ENCODE results near the gene CENPN. TPM values are rescaled to one million over a fixed set of nuclear protein-coding genes. Genes with fewer than 3 reads are reported as not detected.
A peak's percentile ranks its signal among the peaks of the same experiment; 100 is the strongest.

The CENPN gene
- total and polyA plus RNA-seq, 2 of the 13 experiments (the other 11 are each of a cell fraction or from before 2014, with no cell fraction given): 29.7 to 129 TPM

DNA sequence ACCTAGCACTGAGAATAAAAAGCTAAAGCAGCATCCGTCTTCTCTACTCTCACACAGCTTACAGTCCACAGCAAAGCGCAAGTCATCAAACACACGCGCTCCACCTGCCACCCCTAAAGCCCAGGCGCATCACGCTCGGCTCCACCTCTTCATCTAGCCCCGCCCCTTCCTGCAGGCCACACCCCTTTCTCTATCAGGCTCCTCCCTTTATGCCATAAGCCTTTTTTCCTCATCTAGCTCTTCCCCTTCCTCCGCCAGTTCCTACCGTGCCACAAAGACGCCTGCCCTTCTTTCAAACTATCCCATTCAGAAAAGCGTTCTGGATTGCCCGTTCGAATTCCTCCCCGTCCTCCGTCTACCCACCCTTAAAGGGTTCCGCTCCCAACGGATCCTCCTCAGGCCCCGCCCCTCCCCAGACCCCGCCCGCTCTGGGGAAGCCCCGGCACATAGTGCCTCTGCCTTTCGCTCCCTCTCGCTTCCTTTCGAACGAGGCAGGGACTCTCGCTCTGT is 69.6 kb downstream of the CENPN start (continued):
- TF ChIP-seq, protein P1, sequence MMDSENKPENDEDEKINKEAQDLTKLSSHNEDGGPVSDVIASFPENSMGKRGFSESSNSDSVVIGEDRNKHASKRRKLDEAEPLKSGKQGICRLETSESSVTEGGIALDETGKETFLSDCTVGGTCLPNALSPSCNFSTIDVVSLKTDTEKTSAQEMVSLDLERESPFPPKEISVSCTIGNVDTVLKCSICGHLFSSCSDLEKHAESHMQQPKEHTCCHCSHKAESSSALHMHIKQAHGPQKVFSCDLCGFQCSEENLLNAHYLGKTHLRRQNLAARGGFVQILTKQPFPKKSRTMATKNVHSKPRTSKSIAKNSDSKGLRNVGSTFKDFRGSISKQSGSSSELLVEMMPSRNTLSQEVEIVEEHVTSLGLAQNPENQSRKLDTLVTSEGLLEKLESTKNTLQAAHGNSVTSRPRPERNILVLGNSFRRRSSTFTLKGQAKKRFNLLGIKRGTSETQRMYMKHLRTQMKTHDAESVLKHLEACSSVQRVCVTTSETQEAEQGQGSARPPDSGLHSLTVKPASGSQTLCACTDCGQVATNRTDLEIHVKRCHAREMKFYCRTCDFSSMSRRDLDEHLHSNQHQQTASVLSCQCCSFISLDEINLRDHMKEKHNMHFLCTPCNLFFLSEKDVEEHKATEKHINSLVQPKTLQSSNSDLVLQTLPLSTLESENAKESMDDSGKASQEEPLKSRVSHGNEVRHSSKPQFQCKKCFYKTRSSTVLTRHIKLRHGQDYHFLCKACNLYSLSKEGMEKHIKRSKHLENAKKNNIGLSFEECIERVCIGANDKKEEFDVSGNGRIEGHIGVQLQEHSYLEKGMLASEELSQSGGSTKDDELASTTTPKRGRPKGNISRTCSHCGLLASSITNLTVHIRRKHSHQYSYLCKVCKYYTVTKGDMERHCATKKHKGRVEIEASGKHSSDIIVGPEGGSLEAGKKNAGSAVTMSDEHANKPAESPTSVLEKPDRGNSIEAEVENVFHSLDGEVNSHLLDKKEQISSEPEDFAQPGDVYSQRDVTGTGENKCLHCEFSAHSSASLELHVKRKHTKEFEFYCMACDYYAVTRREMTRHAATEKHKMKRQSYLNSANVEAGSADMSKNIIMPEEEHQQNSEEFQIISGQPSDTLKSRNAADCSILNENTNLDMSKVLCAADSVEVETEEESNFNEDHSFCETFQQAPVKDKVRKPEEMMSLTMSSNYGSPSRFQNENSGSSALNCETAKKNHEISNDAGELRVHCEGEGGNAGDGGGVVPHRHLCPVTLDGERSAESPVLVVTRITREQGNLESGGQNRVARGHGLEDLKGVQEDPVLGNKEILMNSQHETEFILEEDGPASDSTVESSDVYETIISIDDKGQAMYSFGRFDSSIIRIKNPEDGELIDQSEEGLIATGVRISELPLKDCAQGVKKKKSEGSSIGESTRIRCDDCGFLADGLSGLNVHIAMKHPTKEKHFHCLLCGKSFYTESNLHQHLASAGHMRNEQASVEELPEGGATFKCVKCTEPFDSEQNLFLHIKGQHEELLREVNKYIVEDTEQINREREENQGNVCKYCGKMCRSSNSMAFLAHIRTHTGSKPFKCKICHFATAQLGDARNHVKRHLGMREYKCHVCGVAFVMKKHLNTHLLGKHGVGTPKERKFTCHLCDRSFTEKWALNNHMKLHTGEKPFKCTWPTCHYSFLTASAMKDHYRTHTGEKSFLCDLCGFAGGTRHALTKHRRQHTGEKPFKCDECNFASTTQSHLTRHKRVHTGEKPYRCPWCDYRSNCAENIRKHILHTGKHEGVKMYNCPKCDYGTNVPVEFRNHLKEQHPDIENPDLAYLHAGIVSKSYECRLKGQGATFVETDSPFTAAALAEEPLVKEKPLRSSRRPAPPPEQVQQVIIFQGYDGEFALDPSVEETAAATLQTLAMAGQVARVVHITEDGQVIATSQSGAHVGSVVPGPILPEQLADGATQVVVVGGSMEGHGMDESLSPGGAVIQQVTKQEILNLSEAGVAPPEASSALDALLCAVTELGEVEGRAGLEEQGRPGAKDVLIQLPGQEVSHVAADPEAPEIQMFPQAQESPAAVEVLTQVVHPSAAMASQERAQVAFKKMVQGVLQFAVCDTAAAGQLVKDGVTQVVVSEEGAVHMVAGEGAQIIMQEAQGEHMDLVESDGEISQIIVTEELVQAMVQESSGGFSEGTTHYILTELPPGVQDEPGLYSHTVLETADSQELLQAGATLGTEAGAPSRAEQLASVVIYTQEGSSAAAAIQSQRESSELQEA (CRISPR knock-in tag; IDR thresholded peaks at IDR 0.05; ENCODE audit: not compliant biosample characterization): no peak
- TF ChIP-seq GLI4 (CRISPR knock-in tag; IDR thresholded peaks at IDR 0.05; ENCODE audit: borderline replicate concordance): no peak
- TF ChIP-seq MAZ (IDR thresholded peaks at IDR 0.05; ENCODE audit: borderline replicate concordance, low read depth, low read length): peak; percentile 68; the same call in 1 of the 2 replicates
- no peak for TF ChIP-seq MAZ (CRISPR knock-in tag; IDR thresholded peaks at IDR 0.05; ENCODE audit: low read depth)
- TF ChIP-seq ZNF550 (CRISPR knock-in tag; IDR thresholded peaks at IDR 0.05; ENCODE audit: borderline replicate concordance): no peak
- TF ChIP-seq ZNF766 (CRISPR knock-in tag; IDR thresholded peaks at IDR 0.05; ENCODE audit: borderline replicate concordance): no peak
- TF ChIP-seq, protein P2, sequence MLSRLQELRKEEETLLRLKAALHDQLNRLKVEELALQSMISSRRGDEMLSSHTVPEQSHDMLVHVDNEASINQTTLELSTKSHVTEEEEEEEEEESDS (CRISPR knock-in tag; IDR thresholded peaks at IDR 0.05; ENCODE audit: borderline replicate concordance): no peak; the same call in 1 of the 2 replicates
- TF ChIP-seq, protein P3, sequence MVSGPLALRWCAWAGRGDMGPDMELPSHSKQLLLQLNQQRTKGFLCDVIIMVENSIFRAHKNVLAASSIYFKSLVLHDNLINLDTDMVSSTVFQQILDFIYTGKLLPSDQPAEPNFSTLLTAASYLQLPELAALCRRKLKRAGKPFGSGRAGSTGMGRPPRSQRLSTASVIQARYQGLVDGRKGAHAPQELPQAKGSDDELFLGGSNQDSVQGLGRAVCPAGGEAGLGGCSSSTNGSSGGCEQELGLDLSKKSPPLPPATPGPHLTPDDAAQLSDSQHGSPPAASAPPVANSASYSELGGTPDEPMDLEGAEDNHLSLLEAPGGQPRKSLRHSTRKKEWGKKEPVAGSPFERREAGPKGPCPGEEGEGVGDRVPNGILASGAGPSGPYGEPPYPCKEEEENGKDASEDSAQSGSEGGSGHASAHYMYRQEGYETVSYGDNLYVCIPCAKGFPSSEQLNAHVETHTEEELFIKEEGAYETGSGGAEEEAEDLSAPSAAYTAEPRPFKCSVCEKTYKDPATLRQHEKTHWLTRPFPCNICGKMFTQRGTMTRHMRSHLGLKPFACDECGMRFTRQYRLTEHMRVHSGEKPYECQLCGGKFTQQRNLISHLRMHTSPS (CRISPR knock-in tag; IDR thresholded peaks at IDR 0.05; ENCODE audit: low read depth): no peak
- no peak for TF ChIP-seq SYNCRIP (IDR thresholded peaks at IDR 0.05; ENCODE audit: insufficient read depth, low read depth, low read length)
- no peak for TF ChIP-seq NRL (CRISPR knock-in tag; IDR thresholded peaks at IDR 0.05; ENCODE audit: borderline replicate concordance)
- TF ChIP-seq, protein P4, sequence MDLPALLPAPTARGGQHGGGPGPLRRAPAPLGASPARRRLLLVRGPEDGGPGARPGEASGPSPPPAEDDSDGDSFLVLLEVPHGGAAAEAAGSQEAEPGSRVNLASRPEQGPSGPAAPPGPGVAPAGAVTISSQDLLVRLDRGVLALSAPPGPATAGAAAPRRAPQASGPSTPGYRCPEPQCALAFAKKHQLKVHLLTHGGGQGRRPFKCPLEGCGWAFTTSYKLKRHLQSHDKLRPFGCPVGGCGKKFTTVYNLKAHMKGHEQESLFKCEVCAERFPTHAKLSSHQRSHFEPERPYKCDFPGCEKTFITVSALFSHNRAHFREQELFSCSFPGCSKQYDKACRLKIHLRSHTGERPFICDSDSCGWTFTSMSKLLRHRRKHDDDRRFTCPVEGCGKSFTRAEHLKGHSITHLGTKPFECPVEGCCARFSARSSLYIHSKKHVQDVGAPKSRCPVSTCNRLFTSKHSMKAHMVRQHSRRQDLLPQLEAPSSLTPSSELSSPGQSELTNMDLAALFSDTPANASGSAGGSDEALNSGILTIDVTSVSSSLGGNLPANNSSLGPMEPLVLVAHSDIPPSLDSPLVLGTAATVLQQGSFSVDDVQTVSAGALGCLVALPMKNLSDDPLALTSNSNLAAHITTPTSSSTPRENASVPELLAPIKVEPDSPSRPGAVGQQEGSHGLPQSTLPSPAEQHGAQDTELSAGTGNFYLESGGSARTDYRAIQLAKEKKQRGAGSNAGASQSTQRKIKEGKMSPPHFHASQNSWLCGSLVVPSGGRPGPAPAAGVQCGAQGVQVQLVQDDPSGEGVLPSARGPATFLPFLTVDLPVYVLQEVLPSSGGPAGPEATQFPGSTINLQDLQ (CRISPR knock-in tag; IDR thresholded peaks at IDR 0.05): no peak
- no peak for TF ChIP-seq AKAP8 (CRISPR knock-in tag; IDR thresholded peaks at IDR 0.05)
- TF ChIP-seq, protein P5, sequence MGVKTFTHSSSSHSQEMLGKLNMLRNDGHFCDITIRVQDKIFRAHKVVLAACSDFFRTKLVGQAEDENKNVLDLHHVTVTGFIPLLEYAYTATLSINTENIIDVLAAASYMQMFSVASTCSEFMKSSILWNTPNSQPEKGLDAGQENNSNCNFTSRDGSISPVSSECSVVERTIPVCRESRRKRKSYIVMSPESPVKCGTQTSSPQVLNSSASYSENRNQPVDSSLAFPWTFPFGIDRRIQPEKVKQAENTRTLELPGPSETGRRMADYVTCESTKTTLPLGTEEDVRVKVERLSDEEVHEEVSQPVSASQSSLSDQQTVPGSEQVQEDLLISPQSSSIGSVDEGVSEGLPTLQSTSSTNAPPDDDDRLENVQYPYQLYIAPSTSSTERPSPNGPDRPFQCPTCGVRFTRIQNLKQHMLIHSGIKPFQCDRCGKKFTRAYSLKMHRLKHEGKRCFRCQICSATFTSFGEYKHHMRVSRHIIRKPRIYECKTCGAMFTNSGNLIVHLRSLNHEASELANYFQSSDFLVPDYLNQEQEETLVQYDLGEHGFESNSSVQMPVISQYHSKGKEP (CRISPR knock-in tag; IDR thresholded peaks at IDR 0.05): no peak
- TF ChIP-seq CEBPG (CRISPR knock-in tag; IDR thresholded peaks at IDR 0.05): no peak

All from HepG2 (cell line).